GM19463 (cell line): ENCODE data around the gene MEMO1.

Experiments used
- ATAC-seq: cut with Tn5 transposase; IDR thresholded peaks from one replicate; pipeline ENCODE4 v1.9.1; 2021; ENCODE audit warnings: mild to moderate bottlenecking, moderate library complexity; ENCODE audit not compliant: unreplicated experiment

The MEMO1 gene

DNA sequence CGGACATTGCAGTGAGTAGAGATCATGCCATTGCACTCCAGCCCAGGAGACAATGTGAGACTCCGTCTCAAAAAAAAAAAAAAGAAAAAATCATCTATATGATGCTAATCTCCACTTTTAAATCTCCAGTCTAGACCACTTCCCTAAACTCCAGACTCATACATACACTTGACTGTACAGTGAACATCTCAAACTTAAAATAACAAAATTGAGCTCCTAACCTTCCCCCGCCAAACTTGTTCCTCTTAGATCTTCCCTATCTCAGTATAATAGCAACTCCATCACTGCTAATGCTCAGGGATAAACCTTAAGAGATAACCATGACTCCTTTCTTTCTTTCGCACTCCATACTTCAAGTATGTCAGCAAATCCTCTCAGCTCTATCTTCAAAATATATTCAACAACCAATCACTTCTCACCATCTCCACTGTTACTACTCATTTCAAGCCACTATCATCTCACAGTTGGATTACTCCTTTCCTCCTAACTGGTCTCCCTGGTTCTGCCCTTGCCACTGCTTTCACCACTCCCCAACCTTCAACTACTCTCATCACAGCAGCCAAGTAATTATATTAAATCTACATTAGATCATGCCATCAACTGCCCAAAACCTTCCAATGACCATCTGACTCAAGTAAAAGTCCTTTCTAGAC, 12.0 kb downstream of the MEMO1 start:
- ATAC-seq = no peak

GRCh38 chr2:31997653-31998052, 13.2 kb downstream of the MEMO1 start:
- ATAC-seq = peak; percentile 59

- no peak for ATAC-seq
Observed at GRCh38 chr2:31996571-31997150, 14.1 kb downstream of the MEMO1 start.

DNA sequence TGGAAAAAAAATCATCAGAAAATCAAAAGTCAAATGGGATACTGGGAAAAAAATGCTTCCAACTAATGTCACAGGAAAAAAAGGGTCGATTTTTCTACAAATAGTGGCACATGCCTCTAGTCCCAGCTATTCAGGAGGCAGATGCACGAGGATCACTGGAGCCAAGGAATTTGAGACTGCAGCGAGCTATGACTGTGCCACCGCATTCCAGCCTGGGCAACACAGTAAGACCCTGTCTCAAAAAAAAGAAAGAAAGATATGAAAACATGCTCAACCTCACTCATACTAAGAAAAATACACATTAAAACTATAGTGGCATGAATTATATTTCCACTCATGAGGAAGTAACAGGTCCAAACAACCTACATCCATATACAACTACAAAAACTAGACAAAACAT, 17.9 kb downstream of the MEMO1 start:
- no peak for ATAC-seq

DNA sequence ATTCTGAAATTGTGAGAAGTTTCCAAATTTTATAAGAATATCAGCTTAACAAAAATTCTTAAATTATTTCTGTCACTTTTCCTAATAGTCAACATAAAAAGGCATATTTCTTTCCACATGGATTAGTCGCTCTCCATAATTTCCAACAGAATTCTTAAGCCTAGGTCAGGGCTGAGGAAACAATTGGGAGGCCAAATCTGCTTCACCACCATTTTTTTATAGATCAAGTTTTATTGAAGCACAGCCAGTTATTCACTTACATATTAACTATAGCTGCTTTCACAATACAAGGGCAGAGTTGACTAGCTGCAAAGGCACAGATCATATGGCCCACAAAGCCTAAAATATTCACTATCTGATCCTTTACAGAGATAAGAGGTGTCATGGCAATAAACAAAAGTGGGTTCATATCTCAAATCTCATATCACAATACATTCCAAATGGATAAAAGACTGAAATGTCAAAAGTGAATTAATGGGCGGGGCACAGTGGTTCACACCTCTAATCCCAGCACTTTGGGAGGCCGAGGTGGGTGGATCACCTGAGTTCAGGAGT, 18.7 kb downstream of the MEMO1 start:
- no peak for ATAC-seq

GRCh38 chr2:31989946-31990345, 20.9 kb downstream of the MEMO1 start:
- no peak for ATAC-seq

GRCh38 chr2:31987454-31988220, 23.2 kb downstream of the MEMO1 start:
- no peak for ATAC-seq

DNA sequence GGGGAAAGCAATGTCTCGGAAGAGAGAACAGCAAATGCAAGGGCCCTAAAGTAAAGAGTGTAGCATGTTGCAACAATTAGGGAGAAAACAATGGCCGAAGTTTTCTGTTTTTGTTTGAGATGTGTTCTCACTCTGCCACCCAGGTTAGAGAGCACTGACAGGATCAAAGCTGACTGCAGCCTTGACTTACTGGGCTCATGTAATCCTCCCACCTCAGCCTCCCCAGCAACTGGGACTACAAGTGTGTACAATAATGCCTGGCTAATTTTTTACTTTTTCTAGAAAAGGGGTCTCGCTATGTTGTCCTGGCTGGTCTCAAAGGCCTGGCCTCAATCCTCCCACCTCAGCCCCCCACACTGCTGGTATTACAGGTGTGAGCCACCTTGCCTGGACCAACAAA, 23.9 kb downstream of the MEMO1 start:
- ATAC-seq = no peak

DNA sequence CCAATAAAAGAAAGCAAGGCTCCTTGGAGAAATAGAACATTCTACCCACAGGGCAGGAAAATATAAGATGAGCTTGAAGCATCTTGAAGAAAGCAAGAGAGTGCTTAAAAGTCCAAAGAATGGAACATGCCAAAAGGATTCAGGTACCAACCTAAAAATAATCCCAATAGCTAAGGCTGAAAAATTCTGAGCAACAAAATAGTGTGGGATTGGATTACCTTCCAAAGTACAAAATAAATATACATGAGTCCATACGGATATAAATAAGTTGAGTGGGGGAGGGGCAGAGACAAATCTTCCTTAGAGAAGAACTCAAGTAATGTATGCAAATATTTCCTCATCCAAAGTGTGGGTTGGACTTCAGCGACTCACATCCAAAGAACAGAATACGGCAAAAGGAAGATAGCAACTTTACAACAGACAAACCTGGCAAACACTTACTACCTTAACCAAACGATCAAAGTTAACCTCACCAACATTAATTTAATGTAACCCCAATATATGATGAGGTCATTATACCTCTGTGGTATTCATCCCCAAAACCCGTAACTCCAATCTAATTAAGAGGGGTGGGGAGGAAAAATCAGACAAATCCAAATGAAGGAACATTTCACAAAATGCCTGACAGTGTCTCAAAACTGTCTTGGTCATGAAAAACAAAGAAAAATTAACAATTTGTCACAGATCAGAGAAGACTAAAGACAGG, 26.9 kb downstream of the MEMO1 start:
- ATAC-seq = no peak

GRCh38 chr2:31980674-31981356, 30.0 kb downstream of the MEMO1 start:
- ATAC-seq = peak; percentile 99

- no peak for ATAC-seq
Observed at GRCh38 chr2:31979956-31980355, 30.9 kb downstream of the MEMO1 start.

GRCh38 chr2:31979018-31979417, 31.8 kb downstream of the MEMO1 start:
- no peak for ATAC-seq

- no peak for ATAC-seq
Observed at GRCh38 chr2:31978436-31978835, 32.4 kb downstream of the MEMO1 start.

DNA sequence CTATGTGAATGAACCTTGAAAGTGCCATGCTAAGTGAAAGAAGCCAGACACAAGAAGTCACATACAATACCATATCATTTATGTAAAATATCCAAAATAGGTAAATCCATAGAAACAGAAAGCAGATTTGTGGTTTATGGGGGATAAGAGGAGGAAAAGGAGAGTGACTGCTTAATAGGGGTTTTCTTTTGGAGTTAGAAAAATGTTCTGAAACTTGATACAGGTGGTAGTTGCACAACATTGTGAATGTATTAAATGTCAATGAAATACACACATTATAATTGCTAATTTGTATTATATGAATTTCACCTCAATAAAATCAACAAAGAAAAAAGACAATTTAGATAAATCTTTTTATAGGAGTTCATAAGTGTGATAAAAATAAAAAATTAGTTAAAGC, 37.1 kb downstream of the MEMO1 start:
- no peak for ATAC-seq

GRCh38 chr2:31972059-31972458, 38.7 kb downstream of the MEMO1 start:
- no peak for ATAC-seq

DNA sequence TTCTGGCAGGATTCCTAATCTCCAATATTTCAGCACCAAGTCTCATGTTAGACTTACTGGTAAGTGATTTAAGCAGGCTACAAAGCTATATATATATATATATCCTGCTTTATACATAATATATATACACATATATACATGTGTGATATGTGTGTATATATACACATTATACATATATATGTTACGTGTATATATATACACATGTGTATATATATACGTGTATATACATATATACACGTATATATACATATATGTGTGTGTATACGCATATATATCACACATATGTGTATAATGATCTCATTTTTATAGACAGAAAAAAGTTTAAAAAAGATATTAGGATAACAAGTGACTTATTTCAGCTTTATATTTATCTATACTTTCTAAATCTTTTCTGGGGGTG, 41.6 kb downstream of the MEMO1 start:
- ATAC-seq = no peak

DNA sequence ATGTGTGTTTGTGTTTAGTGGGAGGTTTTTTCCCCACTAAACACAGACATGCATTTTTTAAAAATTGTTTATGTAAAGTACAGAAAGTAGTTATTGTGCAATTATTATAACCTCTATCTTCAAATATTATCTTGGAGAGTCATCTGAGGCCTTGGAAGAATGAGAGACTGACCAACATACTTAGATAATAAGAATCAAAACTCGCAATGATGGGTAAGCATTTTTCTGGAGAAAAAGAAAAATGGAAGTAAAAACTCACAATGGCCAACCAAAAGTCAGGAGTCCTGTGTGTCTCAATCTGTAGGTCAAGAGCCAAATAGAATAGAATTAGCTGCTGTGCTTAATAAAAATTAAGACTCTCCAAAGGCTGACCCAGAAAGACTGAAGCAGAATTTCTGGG, 43.0 kb downstream of the MEMO1 start:
- no peak for ATAC-seq

DNA sequence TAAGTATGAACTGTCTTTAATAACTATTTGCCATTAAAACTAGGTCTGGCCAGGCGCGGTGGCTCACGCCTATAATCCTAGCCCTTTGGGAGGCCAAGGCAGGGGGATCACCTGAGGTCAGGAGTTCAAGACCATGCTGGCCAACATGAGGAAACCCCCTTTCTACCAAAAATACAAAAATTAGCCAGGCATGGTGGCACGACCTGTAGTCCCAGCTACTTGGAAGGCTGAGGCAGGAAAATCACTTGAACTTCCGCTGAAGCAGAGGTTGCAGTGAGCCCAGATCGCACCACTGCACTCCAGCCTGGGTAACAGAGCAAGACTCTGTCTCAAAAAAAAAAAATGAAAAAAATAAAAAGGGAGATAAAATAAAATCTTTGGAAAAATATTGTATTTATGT, 44.4 kb downstream of the MEMO1 start:
- ATAC-seq = peak; percentile 52

DNA sequence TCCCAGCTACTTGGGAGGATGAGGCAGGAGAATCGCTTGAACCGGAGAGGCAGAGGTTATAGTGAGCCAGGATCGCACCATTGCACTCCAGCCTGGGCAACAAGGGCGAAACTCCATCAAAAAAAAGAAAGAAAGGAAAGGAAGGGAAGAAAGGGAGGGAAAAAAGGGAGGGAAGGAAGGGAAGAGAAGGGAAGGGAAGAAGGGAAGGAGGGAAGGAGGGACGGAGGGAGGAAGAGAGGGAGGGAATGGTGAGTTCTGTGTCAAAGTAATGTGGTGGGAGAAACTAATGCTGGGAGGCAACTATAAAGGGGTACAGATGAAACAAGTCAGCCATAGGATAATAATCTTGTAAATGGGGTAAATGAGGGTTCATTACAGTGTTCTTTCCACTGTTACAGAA, 45.7 kb downstream of the MEMO1 start:
- no peak for ATAC-seq

- ATAC-seq = peak; percentile 53
Observed at GRCh38 chr2:31962757-31963361, 47.9 kb downstream of the MEMO1 start.
